Measurements from ENCODE around the gene KRT83.

The KRT83 gene

GRCh38 chr12:52320784-52321400 lies at the start of gene KRT83:
KRT83 (minus strand) TSS chr12:52321398; CDS start chr12:52321335, 63 bp downstream.
- TF ChIP-seq, protein P1, sequence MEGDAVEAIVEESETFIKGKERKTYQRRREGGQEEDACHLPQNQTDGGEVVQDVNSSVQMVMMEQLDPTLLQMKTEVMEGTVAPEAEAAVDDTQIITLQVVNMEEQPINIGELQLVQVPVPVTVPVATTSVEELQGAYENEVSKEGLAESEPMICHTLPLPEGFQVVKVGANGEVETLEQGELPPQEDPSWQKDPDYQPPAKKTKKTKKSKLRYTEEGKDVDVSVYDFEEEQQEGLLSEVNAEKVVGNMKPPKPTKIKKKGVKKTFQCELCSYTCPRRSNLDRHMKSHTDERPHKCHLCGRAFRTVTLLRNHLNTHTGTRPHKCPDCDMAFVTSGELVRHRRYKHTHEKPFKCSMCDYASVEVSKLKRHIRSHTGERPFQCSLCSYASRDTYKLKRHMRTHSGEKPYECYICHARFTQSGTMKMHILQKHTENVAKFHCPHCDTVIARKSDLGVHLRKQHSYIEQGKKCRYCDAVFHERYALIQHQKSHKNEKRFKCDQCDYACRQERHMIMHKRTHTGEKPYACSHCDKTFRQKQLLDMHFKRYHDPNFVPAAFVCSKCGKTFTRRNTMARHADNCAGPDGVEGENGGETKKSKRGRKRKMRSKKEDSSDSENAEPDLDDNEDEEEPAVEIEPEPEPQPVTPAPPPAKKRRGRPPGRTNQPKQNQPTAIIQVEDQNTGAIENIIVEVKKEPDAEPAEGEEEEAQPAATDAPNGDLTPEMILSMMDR (conservative IDR thresholded peaks at IDR 0.05; ENCODE audit: low read depth, low read length), result no peak
- no peak for DNase-seq (ENCODE audit: low read depth)
- H3K4me3 ChIP-seq (ENCODE audit: low read length), result no peak within 1 kb of the TSS

- TF ChIP-seq, protein P1 (conservative IDR thresholded peaks at IDR 0.05; ENCODE audit: low read depth, low read length), result no peak
- no peak for DNase-seq (ENCODE audit: low read depth)
- H3K4me3 ChIP-seq (ENCODE audit: low read length), result no peak overlapping the region
These were observed 48.6 kb upstream of the KRT83 start for GRCh38 chr12:52369809-52370208.

DNA sequence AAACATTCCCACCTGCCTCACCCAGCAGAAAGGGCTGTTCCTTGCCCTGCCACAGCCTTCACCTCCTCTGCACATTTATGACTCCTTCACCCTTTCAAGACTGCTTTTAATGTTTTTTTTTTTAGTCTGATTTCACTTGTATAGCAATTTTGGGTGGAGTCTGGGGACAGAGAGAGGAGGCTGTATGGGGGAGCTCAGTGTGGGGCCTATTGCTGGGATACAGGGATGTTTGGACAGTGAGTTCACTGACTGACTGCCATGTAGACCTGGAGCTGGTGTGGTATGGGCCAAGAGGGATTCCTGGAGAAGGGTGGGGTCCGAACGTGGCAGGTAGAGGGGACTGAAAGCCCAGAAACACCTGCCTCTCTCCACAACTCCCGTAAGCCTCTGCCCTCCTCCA lies 48.0 kb upstream of the KRT83 start:
- TF ChIP-seq, protein P1 (conservative IDR thresholded peaks at IDR 0.05; ENCODE audit: low read depth, low read length), result no peak
- H3K4me3 ChIP-seq (ENCODE audit: low read length), result no peak overlapping the region
- DNase-seq (ENCODE audit: low read depth), result no peak

DNA sequence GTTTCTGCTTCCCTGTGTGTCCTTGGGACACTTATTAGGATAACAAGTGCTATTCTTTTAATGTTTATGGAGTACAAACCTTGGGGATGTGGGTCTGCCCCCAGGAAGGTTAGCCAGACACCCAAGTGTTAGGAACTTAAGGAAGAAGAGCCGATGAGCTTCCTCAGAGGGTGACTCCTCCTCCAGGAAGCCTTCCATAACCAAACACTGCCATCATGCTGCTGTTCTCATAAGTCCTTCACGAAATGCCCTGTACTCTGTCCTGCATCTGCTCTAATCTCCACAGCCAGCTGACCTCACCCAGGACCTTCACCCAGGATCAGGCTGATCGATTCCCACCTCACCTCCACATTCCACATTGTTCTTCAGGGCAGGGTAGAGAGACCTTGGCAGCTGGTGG lies 47.3 kb upstream of the KRT83 start:
- H3K4me3 ChIP-seq (ENCODE audit: low read length), result no peak overlapping the region
- TF ChIP-seq, protein P1 (conservative IDR thresholded peaks at IDR 0.05; ENCODE audit: low read depth, low read length), result no peak
- DNase-seq (ENCODE audit: low read depth), result no peak

DNA sequence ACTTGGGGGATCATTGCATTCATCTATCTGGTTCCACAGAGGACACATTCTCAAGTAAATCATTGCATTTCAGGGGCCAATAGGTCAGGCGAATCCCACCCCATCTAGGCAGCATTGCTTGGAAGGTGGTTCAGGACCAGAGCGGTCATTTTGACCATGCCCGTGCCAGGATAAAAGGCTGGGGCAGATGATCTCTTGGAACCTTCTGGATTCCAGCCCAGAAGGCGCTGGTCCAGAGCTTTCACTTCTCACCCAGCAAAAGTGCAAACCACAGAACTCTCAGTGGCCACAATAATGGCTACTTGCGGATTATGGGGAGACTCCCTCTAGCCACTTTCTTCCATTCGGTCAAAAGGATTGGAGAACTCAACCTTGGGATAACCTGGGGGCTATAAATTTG lies 46.7 kb upstream of the KRT83 start:
- H3K4me3 ChIP-seq (ENCODE audit: low read length), result no peak overlapping the region
- TF ChIP-seq, protein P1 (conservative IDR thresholded peaks at IDR 0.05; ENCODE audit: low read depth, low read length), result no peak
- no peak for DNase-seq (ENCODE audit: low read depth)

DNA sequence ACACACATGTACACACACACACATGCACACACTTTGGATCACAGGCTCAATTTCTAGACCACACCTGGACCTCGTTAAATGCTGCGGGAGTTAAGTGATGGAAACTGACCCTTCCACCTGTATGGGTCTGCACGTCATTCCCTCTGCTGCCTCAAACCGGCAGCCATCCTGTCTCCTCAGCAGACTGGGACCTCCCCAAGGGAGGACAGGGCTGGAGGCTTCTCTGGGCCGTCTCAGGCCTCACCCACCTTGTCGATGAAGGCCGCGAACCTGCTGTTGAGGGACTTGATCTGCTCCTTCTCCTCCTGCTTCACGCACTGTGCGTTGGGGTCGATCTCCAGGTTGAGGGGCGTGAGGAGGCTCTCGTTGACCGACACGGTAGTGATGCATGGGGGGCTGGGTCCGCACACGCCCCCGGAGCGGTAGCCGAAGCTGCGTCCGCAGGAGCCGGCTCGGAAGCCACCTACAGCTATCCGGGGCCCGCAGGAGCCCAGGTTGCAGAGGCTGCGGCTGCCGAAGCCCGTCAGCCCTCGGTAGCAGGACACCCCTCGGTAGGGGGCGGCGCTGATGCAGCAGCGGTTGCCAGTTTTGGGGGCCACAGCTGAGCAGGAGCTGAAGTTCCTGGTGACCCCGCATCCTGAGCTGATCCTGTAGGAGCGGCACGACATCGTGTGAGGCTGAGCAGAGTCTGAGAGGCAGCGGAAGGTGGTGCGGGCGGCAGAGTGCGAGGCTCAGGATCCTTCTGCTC lies 45.7 kb upstream of the KRT83 start, which contains the start of gene KRT85:
Gene KRT85, minus strand, starts transcription at position 744 of the 748 bp plus-strand sequence. Its CDS starts 76 bp downstream, at position 668.
- no peak within 1 kb of the TSS for H3K4me3 ChIP-seq (ENCODE audit: low read length)
- DNase-seq (ENCODE audit: low read depth), result no peak
- TF ChIP-seq, protein P1 (conservative IDR thresholded peaks at IDR 0.05; ENCODE audit: low read depth, low read length), result no peak

Data from retinal pigment epithelial cell (primary cell).